Sigmoid colon (tissue), 7 donors: Measurements from ENCODE around the gene COL17A1. TPM values are rescaled to one million over a fixed set of nuclear protein-coding genes. Genes with fewer than 3 reads are reported as not detected.

Source experiments
- DNase-seq: peaks from one replicate; pipeline ENCODE4 v3.0.0-alpha.2; 2019
- H3K27ac ChIP-seq, 4 donors: fragments of 200-600 bp; sonication (generic); one replicate each; pipeline ENCODE4 v1.5.1; 2016 to 2019; ENCODE audit warnings: mild to moderate bottlenecking in 1 of 4
- H3K27me3 ChIP-seq, 3 donors: fragments of 200-600 bp; sonication (generic); one replicate each; pipeline ENCODE4 v1.5.1; 2019; ENCODE audit warnings: mild to moderate bottlenecking in 1 of 3
- H3K36me3 ChIP-seq, 4 donors: fragments of 200-600 bp; sonication (generic); one replicate each; pipeline ENCODE4 v1.5.1; 2016 to 2019
- H3K4me1 ChIP-seq, 4 donors: fragments of 200-600 bp; sonication (generic); one replicate each; pipeline ENCODE4 v1.5.1; 2017 to 2019
- H3K4me3 ChIP-seq, 4 donors: fragments of 200-600 bp; sonication (generic); one replicate each; pipeline ENCODE4 v1.5.1; 2017 to 2019; ENCODE audit warnings: mild to moderate bottlenecking in 2 of 4, moderate library complexity in 1 of 4
- H3K9me3 ChIP-seq, 4 donors: fragments of 200-600 bp in 3 of 4; sonication (generic) in 3 of 4; one replicate each; pipeline versions ENCODE4 v1.5.1 to v1.6.1; 2013 to 2019
- CTCF ChIP-seq, 4 experiments: fragments of 450-650 bp in 3 of 4; fragments of 200-600 bp in 1 of 4; IDR thresholded peaks; one replicate each; pipeline ENCODE4 v1.5.1; 2016 to 2019; ENCODE audit warnings: antibody characterized with exemption in 4 of 4, mild to moderate bottlenecking in 3 of 4, moderate library complexity in 2 of 4
- EP300 ChIP-seq, 4 donors: sonication (generic); formaldehyde crosslinking; IDR thresholded peaks; one replicate each; pipeline ENCODE4 v1.6.1; 2017; ENCODE audit warnings: antibody characterized with exemption in 4 of 4
- POLR2A ChIP-seq, 2 donors: fragments of 450-650 bp; IDR thresholded peaks; one replicate each; pipeline ENCODE4 v1.6.1; 2016; ENCODE audit warnings: antibody characterized with exemption in 2 of 2, mild to moderate bottlenecking in 2 of 2, moderate library complexity in 2 of 2
- POLR2AphosphoS5 ChIP-seq, 4 donors: sonication (generic); formaldehyde crosslinking; IDR thresholded peaks; one replicate each; pipeline ENCODE4 v1.6.1; 2017; ENCODE audit warnings: antibody characterized with exemption in 4 of 4
- WGBS, 2 donors: extraction: QIAGEN DNeasy Blood & Tissue Kit; methylation state at CpG; one replicate each; pipeline ENCODE4 v1.1.7; 2013; 5-methylcytosine and 5-hydroxymethylcytosine counted together
- intact Hi-C: fragments of 100-400 bp; cut with DNase I; formaldehyde crosslinking; loops from one replicate; pipeline ENCODE4 v1.15.1; 2023
- polyA plus RNA-seq, 3 donors: library from polyadenylated mRNA; stranded (reverse); fragments of 200-250 nt; gene quantifications; one replicate each; pipeline ENCODE4 v1.2.3, GENCODE V29; 2013
- total RNA-seq, 4 donors: library from RNA; depleted of rRNA; stranded (reverse); fragments of >200 nt; gene quantifications; one replicate each; pipeline ENCODE4 v1.1.0, GENCODE V29; 2016
- donor health status: healthy with polysubstance abuse.
- donor health status: Bipolar disorder and iron deficiency.
- donor health status: healthy.

The COL17A1 gene
- total and polyA plus RNA-seq, 7 donors = 18.7 to 67.4 (median 24.0) TPM; not detected in 4

DNA sequence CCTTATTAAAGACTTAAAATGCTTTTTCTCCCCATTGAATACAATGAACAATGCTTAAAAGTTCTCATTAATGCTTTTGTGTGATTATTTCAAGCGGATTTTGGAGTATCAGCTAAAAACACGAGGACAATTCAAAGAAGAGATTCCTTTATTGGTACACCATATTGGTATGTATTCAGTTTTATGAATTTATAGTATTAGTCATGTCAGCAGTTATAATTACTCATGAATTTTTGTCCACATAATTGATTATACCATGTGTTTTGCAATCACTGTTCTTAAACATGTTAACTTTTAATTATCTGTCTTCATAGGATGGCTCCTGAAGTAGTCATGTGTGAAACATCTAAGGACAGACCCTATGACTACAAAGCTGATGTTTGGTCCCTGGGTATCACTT, 86.9 kb downstream of the COL17A1 start:
- no peak for TF ChIP-seq CTCF (IDR thresholded peaks at IDR 0.05)
- TF ChIP-seq POLR2A (IDR thresholded peaks at IDR 0.05) = no peak
- TF ChIP-seq POLR2AphosphoS5 (IDR thresholded peaks at IDR 0.05) = no peak
- TF ChIP-seq EP300 (IDR thresholded peaks at IDR 0.05) = no peak
- intact Hi-C loops = no loop called here
- no peaks in the 10 kb centered on the region for H3K4me1 ChIP-seq
- H3K4me3 ChIP-seq = no peak overlapping the region
- H3K27ac ChIP-seq = no peak overlapping the region
- DNase-seq = no peak
- peaks cover 11 to 81% (median 26%) of the 10 kb centered on the region in 4 donors for H3K36me3 ChIP-seq
- H3K27me3 ChIP-seq = no peaks in the 10 kb centered on the region
- no peaks in the 10 kb centered on the region for H3K9me3 ChIP-seq
- WGBS, 2 donors = 99% methylated on average over 2 of the region's 2 CpGs

DNA sequence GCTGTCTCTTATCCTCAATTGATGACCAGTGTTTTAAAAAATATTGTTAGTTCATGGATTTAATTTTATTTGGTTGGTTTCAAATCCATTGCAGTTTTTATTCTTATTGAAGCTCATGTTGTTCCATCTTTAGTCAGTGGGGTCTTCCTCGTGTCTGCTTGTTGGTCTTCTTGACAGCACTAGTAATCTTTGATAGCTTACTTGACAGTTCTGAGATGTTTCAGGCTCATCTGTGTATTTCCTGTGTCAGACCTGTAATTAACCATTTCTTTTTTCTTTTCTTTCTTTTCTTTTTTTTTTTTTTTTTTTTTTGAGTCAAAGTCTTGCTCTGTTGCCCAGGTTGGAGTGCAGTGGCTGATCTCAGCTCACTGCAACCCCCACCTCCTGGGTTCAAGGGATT, 90.5 kb downstream of the COL17A1 start:
- H3K4me1 ChIP-seq = peaks cover 0 to 15% (median 1%) of the 10 kb centered on the region in 4 donors
- WGBS, 2 donors = 82 to 89% methylated on average over 1 of the region's 1 CpG
- no peaks in the 10 kb centered on the region for H3K27me3 ChIP-seq
- H3K9me3 ChIP-seq = no peaks in the 10 kb centered on the region
- no peak for DNase-seq
- TF ChIP-seq POLR2AphosphoS5 (IDR thresholded peaks at IDR 0.05) = no peak
- no peak for TF ChIP-seq POLR2A (IDR thresholded peaks at IDR 0.05)
- TF ChIP-seq EP300 (IDR thresholded peaks at IDR 0.05) = no peak
- TF ChIP-seq CTCF (IDR thresholded peaks at IDR 0.05) = no peak
- peaks cover 0 to 72% (median 4%) of the 10 kb centered on the region in 4 donors for H3K36me3 ChIP-seq
- H3K27ac ChIP-seq = no peak overlapping the region
- intact Hi-C loops = no loop called here
- H3K4me3 ChIP-seq = no peak overlapping the region

DNA sequence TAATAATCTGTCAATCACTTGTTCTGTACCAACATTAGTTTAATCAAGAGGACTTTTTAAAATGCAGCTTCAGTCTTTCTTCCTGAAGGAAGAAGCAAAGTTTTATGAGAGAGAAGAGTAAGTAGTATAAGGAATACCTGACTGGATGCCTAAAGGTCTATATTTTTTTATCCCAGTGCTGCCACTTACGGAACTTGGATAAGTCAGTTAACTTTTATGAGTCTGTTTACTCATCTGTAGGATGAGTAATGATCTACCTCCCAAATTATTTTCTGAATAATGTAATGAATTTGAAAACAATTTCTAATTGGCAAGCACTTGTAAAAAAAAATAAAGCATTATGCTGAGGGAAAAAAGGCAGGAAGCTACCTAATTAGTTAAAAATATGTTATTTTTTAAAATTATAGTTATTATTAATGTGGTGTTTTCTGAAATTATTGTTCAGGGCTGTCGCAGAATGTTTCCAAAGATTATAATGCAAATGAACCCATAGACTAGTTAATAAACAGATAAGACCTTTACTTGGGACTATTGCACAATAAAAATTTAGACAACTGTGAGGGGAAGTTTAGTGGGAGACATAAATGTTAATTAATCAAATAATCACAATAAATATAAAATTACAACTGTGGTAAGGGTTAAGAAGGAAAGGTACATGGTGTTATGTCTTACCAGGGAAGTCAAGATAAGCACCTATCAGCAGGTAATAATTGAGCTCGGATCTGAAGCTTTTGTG, 94.1 kb downstream of the COL17A1 start:
- H3K36me3 ChIP-seq = peaks cover 0 to 43% (median 0%) of the 10 kb centered on the region in 4 donors
- intact Hi-C loops = no loop called here
- peaks cover 0 to 43% (median 18%) of the 10 kb centered on the region in 4 donors for H3K4me1 ChIP-seq
- H3K27me3 ChIP-seq = no peaks in the 10 kb centered on the region
- no peak for TF ChIP-seq POLR2A (IDR thresholded peaks at IDR 0.05)
- TF ChIP-seq EP300 (IDR thresholded peaks at IDR 0.05) = no peak
- TF ChIP-seq POLR2AphosphoS5 (IDR thresholded peaks at IDR 0.05) = no peak
- no peak for TF ChIP-seq CTCF (IDR thresholded peaks at IDR 0.05)
- no peak for DNase-seq
- H3K9me3 ChIP-seq = no peaks in the 10 kb centered on the region
- WGBS, 2 donors = 66 to 71% methylated on average over 3 of the region's 3 CpGs
- no peak overlapping the region for H3K4me3 ChIP-seq
- H3K27ac ChIP-seq = no peak overlapping the region

GRCh38 chr10:103990531-103990930, 95.1 kb downstream of the COL17A1 start:
- intact Hi-C loops = no loop called here
- 89% methylated on average over 1 of the region's 1 CpG for WGBS, 2 donors
- no peak for DNase-seq
- Histone ChIP-seq H3K4me3 (no peak overlapping the region), H3K27me3 (no peaks in the 10 kb centered on the region), H3K36me3 (peaks cover 0 to 37% (median 0%) of the 10 kb centered on the region in 4 donors), H3K9me3 (no peaks in the 10 kb centered on the region), H3K4me1 (peaks cover 0 to 52% (median 25%) of the 10 kb centered on the region in 4 donors), H3K27ac (no peak overlapping the region)
- TF ChIP-seq EP300 (IDR thresholded peaks at IDR 0.05) (no peak), POLR2A (IDR thresholded peaks at IDR 0.05) (no peak), POLR2AphosphoS5 (IDR thresholded peaks at IDR 0.05) (no peak), CTCF (IDR thresholded peaks at IDR 0.05) (no peak)
